MM.1S (cell line): Measurements from ENCODE around the gene METTL1.

Source experiments
- DNase-seq: peaks from one replicate; pipeline ENCODE4 v3.0.0-alpha.2; 2015
- H2AFZ ChIP-seq: fragments of 300-600 bp; sonication (generic); 2 replicates; pipeline ENCODE4 v1.6.0; 2016; ENCODE audit warnings: antibody characterized with exemption, low read length
- H3F3A ChIP-seq: fragments of 300-600 bp; sonication (generic); 2 replicates; pipeline ENCODE4 v1.6.1; 2016; ENCODE audit warnings: mild to moderate bottlenecking, antibody characterized with exemption, low read length, moderate library complexity, mixed read lengths; ENCODE audit not compliant: insufficient read depth
- H3K27ac ChIP-seq: fragments of 300-600 bp; sonication (generic); 2 replicates; pipeline ENCODE4 v1.5.1; 2016; ENCODE audit warnings: mild to moderate bottlenecking, low read length
- H3K27me3 ChIP-seq: fragments of 300-600 bp; sonication (generic); replicated peaks from 2 replicates; pipeline ENCODE4 v1.6.0; 2016; ENCODE audit warnings: low read length; ENCODE audit not compliant: insufficient read depth
- H3K36me3 ChIP-seq: fragments of 300-600 bp; sonication (generic); replicated peaks from 2 replicates; pipeline ENCODE4 v1.6.1; 2016; ENCODE audit warnings: mild to moderate bottlenecking, low read length, mixed read lengths; ENCODE audit not compliant: insufficient read depth
- H3K4me1 ChIP-seq: fragments of 300-600 bp; sonication (generic); 2 replicates; pipeline ENCODE4 v1.6.1; 2016; ENCODE audit warnings: low read length, mixed read lengths
- H3K4me2 ChIP-seq: fragments of 300-600 bp; sonication (generic); 2 replicates; pipeline ENCODE4 v1.6.0; 2016; ENCODE audit warnings: low read depth, low read length
- H3K4me3 ChIP-seq: fragments of 300-600 bp; sonication (generic); 2 replicates; pipeline ENCODE4 v1.5.1; 2016; ENCODE audit warnings: low read length, mixed read lengths
- H3K79me2 ChIP-seq: fragments of 300-600 bp; sonication (generic); 2 replicates; pipeline ENCODE4 v1.6.1; 2016; ENCODE audit warnings: mixed run types, low read length, mixed read lengths
- H3K9ac ChIP-seq: fragments of 300-600 bp; sonication (generic); 2 replicates; pipeline ENCODE4 v1.6.1; 2016; ENCODE audit warnings: low read length, mixed read lengths
- H3K9me2 ChIP-seq: fragments of 300-600 bp; sonication (generic); replicated peaks from 2 replicates; pipeline ENCODE4 v1.6.1; 2016; ENCODE audit warnings: mild to moderate bottlenecking, low read length, mixed read lengths; ENCODE audit not compliant: insufficient read depth
- H3K9me3 ChIP-seq: fragments of 300-600 bp; sonication (generic); replicated peaks from 2 replicates; pipeline ENCODE4 v1.6.1; 2016; ENCODE audit warnings: mild to moderate bottlenecking, low read length, mixed read lengths; ENCODE audit not compliant: insufficient read depth
- H4K20me1 ChIP-seq: fragments of 300-600 bp; sonication (generic); 2 replicates; pipeline ENCODE4 v1.6.1; 2016; ENCODE audit warnings: mild to moderate bottlenecking, low read length, moderate library complexity, mixed read lengths; ENCODE audit not compliant: insufficient read depth
- CTCF ChIP-seq: fragments of 300-600 bp; sonication (generic); IDR thresholded peaks from 2 replicates; pipeline ENCODE4 v1.5.1; 2016; ENCODE audit warnings: antibody characterized with exemption, low read length, mixed read lengths
- EZH2 ChIP-seq: fragments of 300-600 bp; sonication (generic); optimal IDR thresholded peaks from 2 replicates; pipeline ENCODE3; 2017; ENCODE audit warnings: low read depth, mild to moderate bottlenecking, antibody characterized with exemption, low read length, mixed read lengths
- EZH2phosphoT487 ChIP-seq: fragments of 300-600 bp; sonication (generic); IDR thresholded peaks from 2 replicates; pipeline ENCODE4 v1.6.1; 2018; ENCODE audit warnings: antibody characterized with exemption, low read length

METTL1 gene

GRCh38 chr12:57751432-57751787 lies 20.5 kb downstream of the METTL1 start:
- peaks cover 7% of the 10 kb centered on the region; the same call in 1 of the 2 replicates for H3K36me3 ChIP-seq
- no peaks in the 10 kb centered on the region for H3K27me3 ChIP-seq
- H3K9me2 ChIP-seq = no peaks in the 10 kb centered on the region
- no peak for DNase-seq
- H3K9me3 ChIP-seq = no peaks in the 10 kb centered on the region
- peaks cover 34% of the 10 kb centered on the region for H3K79me2 ChIP-seq
- H3F3A ChIP-seq = peaks cover 38% of the 10 kb centered on the region
- peak overlapping the region; percentile 88 for H3K9ac ChIP-seq
- H4K20me1 ChIP-seq = no peaks in the 10 kb centered on the region
- H2AFZ ChIP-seq = peak overlapping the region; percentile 60
- no peak for TF ChIP-seq EZH2
- TF ChIP-seq EZH2phosphoT487 = no peak
- no peak for TF ChIP-seq CTCF
- peak overlapping the region; percentile 70 for H3K4me2 ChIP-seq
- H3K4me1 ChIP-seq = peaks cover 28% of the 10 kb centered on the region
- peak overlapping the region; percentile 44; the same call in 1 of the 2 replicates for H3K27ac ChIP-seq
- peak overlapping the region; percentile 72 for H3K4me3 ChIP-seq

- H3K4me1 ChIP-seq = peaks cover 28% of the 10 kb centered on the region
- H4K20me1 ChIP-seq = no peaks in the 10 kb centered on the region
- H3K36me3 ChIP-seq = peaks cover 7% of the 10 kb centered on the region; the same call in 1 of the 2 replicates
- no peaks in the 10 kb centered on the region for H3K9me3 ChIP-seq
- peak overlapping the region; percentile 70 for H3K4me2 ChIP-seq
- H3K27me3 ChIP-seq = no peaks in the 10 kb centered on the region
- H3K4me3 ChIP-seq = peak overlapping the region; percentile 72
- TF ChIP-seq CTCF = no peak
- no peaks in the 10 kb centered on the region for H3K9me2 ChIP-seq
- peak overlapping the region; percentile 88 for H3K9ac ChIP-seq
- H3K79me2 ChIP-seq = peaks cover 36% of the 10 kb centered on the region
- peaks cover 38% of the 10 kb centered on the region for H3F3A ChIP-seq
- H3K27ac ChIP-seq = peak overlapping the region; percentile 44; the same call in 1 of the 2 replicates
- no peak for DNase-seq
- no peak overlapping the region for H2AFZ ChIP-seq
These were observed 21.1 kb downstream of the METTL1 start for GRCh38 chr12:57750561-57751431.

- Histone ChIP-seq H2AFZ (no peak overlapping the region), H3K27me3 (no peaks in the 10 kb centered on the region), H3K4me2 (no peak overlapping the region), H3F3A (peaks cover 37% of the 10 kb centered on the region), H3K79me2 (peaks cover 45% of the 10 kb centered on the region), H3K4me1 (peaks cover 23% of the 10 kb centered on the region), H3K4me3 (no peak overlapping the region), H3K9ac (no peak overlapping the region), H3K9me2 (no peaks in the 10 kb centered on the region), H3K9me3 (no peaks in the 10 kb centered on the region), H3K27ac (no peak overlapping the region), H3K36me3 (peaks cover 7% of the 10 kb centered on the region; the same call in 1 of the 2 replicates), H4K20me1 (no peaks in the 10 kb centered on the region)
- DNase-seq = no peak
- no peak for TF ChIP-seq EZH2
These were observed 22.8 kb downstream of the METTL1 start for GRCh38 chr12:57749061-57749460.

- TF ChIP-seq EZH2 = no peak
- no peak for TF ChIP-seq EZH2phosphoT487
- TF ChIP-seq CTCF = no peak
- H3F3A ChIP-seq = peaks cover 41% of the 10 kb centered on the region
- H3K4me1 ChIP-seq = peaks cover 26% of the 10 kb centered on the region
- no peak for DNase-seq
- peaks cover 7% of the 10 kb centered on the region; the same call in 1 of the 2 replicates for H3K36me3 ChIP-seq
- H3K4me3 ChIP-seq = peak overlapping the region; percentile 82
- H3K27me3 ChIP-seq = no peaks in the 10 kb centered on the region
- H3K79me2 ChIP-seq = peaks cover 42% of the 10 kb centered on the region
- H3K27ac ChIP-seq = no peak overlapping the region
- no peaks in the 10 kb centered on the region for H3K9me3 ChIP-seq
- H3K9ac ChIP-seq = no peak overlapping the region; the same call in 1 of the 2 replicates
- no peaks in the 10 kb centered on the region for H4K20me1 ChIP-seq
- no peak overlapping the region for H2AFZ ChIP-seq
- H3K9me2 ChIP-seq = no peaks in the 10 kb centered on the region
- H3K4me2 ChIP-seq = peak overlapping the region; percentile 89; the same call in 1 of the 2 replicates
These were observed 25.9 kb downstream of the METTL1 start for GRCh38 chr12:57746025-57746424.
